ENCODE data around the gene NPB. TPM values are rescaled to one million over a fixed set of nuclear protein-coding genes. Genes with fewer than 3 reads are reported as not detected.

NPB gene
- total RNA-seq, 2 donors from 2014 or later, result 0.66 to 1.8 TPM

GRCh38 chr17:81879121-81879520 is 22.9 kb upstream of the NPB start:
- Histone ChIP-seq H3K36me3 (replicated peaks in 1 of 2; ENCODE audit: insufficient read depth in 1 of 2, low read depth in 2 of 2) (no peaks in the 10 kb centered on the region), H3K4me3 (no peak overlapping the region), H3K9me3 (no peaks in the 10 kb centered on the region), H3K4me1 (no peaks in the 10 kb centered on the region), H3K27me3 (no peaks in the 10 kb centered on the region), H3K27ac (no peak overlapping the region)
- ATAC-seq, result no peak
- WGBS, 2 donors, result 87 to 96% methylated on average over 5 of the region's 5 CpGs
- intact Hi-C loops (cut with DNase I), result no loop called here
- DNase-seq, result no peak
- no peak for TF ChIP-seq POLR2A (IDR thresholded peaks at IDR 0.05)
- TF ChIP-seq CTCF (IDR thresholded peaks at IDR 0.05), result no peak

- 62 to 80% methylated on average over 6 to 11 of the region's 11 CpGs for WGBS, 2 donors
These were observed 17.5 kb upstream of the NPB start for GRCh38 chr17:81884520-81884919.

GRCh38 chr17:81884968-81885367 is 17.1 kb upstream of the NPB start:
- 87 to 97% methylated on average over 3 to 5 of the region's 5 CpGs for WGBS, 2 donors

More at GRCh38 chr17:81884520-81884919, 17.5 kb upstream of the NPB start:
- TF ChIP-seq CTCF (IDR thresholded peaks at IDR 0.05) (no peak), POLR2A (IDR thresholded peaks at IDR 0.05) (no peak)
- Histone ChIP-seq H3K27me3 (no peaks in the 10 kb centered on the region), H3K4me3 (no peak overlapping the region), H3K27ac (no peak overlapping the region), H3K4me1 (peaks cover under 1% of the 10 kb centered on the region), H3K36me3 (replicated peaks in 1 of 2; ENCODE audit: insufficient read depth in 1 of 2, low read depth in 2 of 2) (peaks cover 6 to 13% of the 10 kb centered on the region in 2 donors), H3K9me3 (no peaks in the 10 kb centered on the region)
- ATAC-seq (no peak), DNase-seq (no peak)
- intact Hi-C loops (cut with DNase I), result no loop called here

GRCh38 chr17:81885454-81885853 is 16.6 kb upstream of the NPB start:
- Histone ChIP-seq H3K4me3 (no peak overlapping the region), H3K9me3 (no peaks in the 10 kb centered on the region), H3K27me3 (no peaks in the 10 kb centered on the region), H3K36me3 (replicated peaks in 1 of 2; ENCODE audit: insufficient read depth in 1 of 2, low read depth in 2 of 2) (peaks cover 6 to 13% of the 10 kb centered on the region in 2 donors), H3K27ac (no peak overlapping the region), H3K4me1 (peaks cover 10% of the 10 kb centered on the region)
- no peak for ATAC-seq
- no peak for TF ChIP-seq CTCF (IDR thresholded peaks at IDR 0.05)
- no peak for TF ChIP-seq POLR2A (IDR thresholded peaks at IDR 0.05)
- 82 to 89% methylated on average over 10 of the region's 10 CpGs for WGBS, 2 donors
- DNase-seq, result no peak
- intact Hi-C loops (cut with DNase I), result no loop called here

More at GRCh38 chr17:81884968-81885367, 17.1 kb upstream of the NPB start:
- Histone ChIP-seq H3K36me3 (replicated peaks in 1 of 2; ENCODE audit: insufficient read depth in 1 of 2, low read depth in 2 of 2) (peaks cover 6 to 13% of the 10 kb centered on the region in 2 donors), H3K4me3 (no peak overlapping the region), H3K27ac (no peak overlapping the region), H3K4me1 (peaks cover 5% of the 10 kb centered on the region), H3K27me3 (no peaks in the 10 kb centered on the region), H3K9me3 (no peaks in the 10 kb centered on the region)
- no peak for ATAC-seq
- TF ChIP-seq CTCF (IDR thresholded peaks at IDR 0.05) (no peak), POLR2A (IDR thresholded peaks at IDR 0.05) (no peak)
- intact Hi-C loops (cut with DNase I), result no loop called here
- no peak for DNase-seq

- intact Hi-C loops (cut with DNase I), result no loop called here
- Histone ChIP-seq H3K36me3 (replicated peaks in 1 of 2; ENCODE audit: insufficient read depth in 1 of 2, low read depth in 2 of 2) (peaks cover 6 to 13% of the 10 kb centered on the region in 2 donors), H3K4me3 (no peak overlapping the region), H3K4me1 (peaks cover 14% of the 10 kb centered on the region), H3K9me3 (no peaks in the 10 kb centered on the region), H3K27ac (no peak overlapping the region), H3K27me3 (no peaks in the 10 kb centered on the region)
- no peak for DNase-seq
- no peak for ATAC-seq
- WGBS, 2 donors, result 67 to 92% methylated on average over 1 to 11 of the region's 11 CpGs
- TF ChIP-seq POLR2A (IDR thresholded peaks at IDR 0.05) (no peak), CTCF (IDR thresholded peaks at IDR 0.05) (no peak)
These were observed 16.0 kb upstream of the NPB start for GRCh38 chr17:81885869-81886548.
